ENCODE results near the gene SLC7A4.

- TF ChIP-seq POLR2AphosphoS5 (IDR thresholded peaks at IDR 0.05; ENCODE audit: low read length) (no peak), MYC (IDR thresholded peaks at IDR 0.05; ENCODE audit: insufficient read depth, insufficient read length, insufficient replicate concordance, low read length, severe bottlenecking) (no peak), ZBTB33 (IDR thresholded peaks at IDR 0.05) (no peak), EZH2 (IDR thresholded peaks at IDR 0.05; ENCODE audit: borderline replicate concordance, control insufficient read depth, low read depth, low read length) (no peak), CTCF (IDR thresholded peaks at IDR 0.05 in 2 of 3, conservative IDR thresholded peaks at IDR 0.05 in 1 of 3; ENCODE audit: control insufficient read depth in 2 of 3, extremely low read depth in 1 of 3, insufficient read depth in 1 of 3, low read depth in 3 of 3, low read length in 3 of 3) (no peak), PML (IDR thresholded peaks at IDR 0.05; ENCODE audit: low read length) (no peak), BMI1 (IDR thresholded peaks at IDR 0.05; ENCODE audit: borderline replicate concordance) (no peak), JUND (IDR thresholded peaks at IDR 0.05; ENCODE audit: low read depth, low read length) (no peak), EGR1 (IDR thresholded peaks at IDR 0.05; ENCODE audit: borderline replicate concordance in 1 of 2, low read depth in 2 of 2, low read length in 2 of 2) (no peak), SP1 (IDR thresholded peaks at IDR 0.05; ENCODE audit: low read depth, low read length) (no peak), POLR2AphosphoS2 (IDR thresholded peaks at IDR 0.05; ENCODE audit: low read depth, low read length) (no peak)
These were observed 7.1 kb downstream of the SLC7A4 start for GRCh38 chr22:21025266-21025665.

Data from GM12878 (cell line).